Neural progenitor cell (in vitro differentiated cells): ENCODE measurements around the gene KAZN. TPM values are rescaled to one million over a fixed set of nuclear protein-coding genes. Genes with fewer than 3 reads are reported as not detected.

ENCODE experiments used
- DNase-seq: peaks from one replicate; pipeline ENCODE4 v3.0.0-alpha.2; 2016; ENCODE audit warnings: low spot score
- H2AFZ ChIP-seq: fragments of 200-600 bp; sonication (generic); replicated peaks from 2 replicates; pipeline ENCODE4 v1.6.1; 2016; ENCODE audit warnings: antibody characterized with exemption
- H3F3A ChIP-seq: fragments of 200-600 bp; sonication (generic); 2 replicates; pipeline ENCODE4 v1.6.1; 2016; ENCODE audit warnings: antibody characterized with exemption, low read depth
- H3K27ac ChIP-seq: fragments of 200-600 bp; sonication (generic); 2 replicates; pipeline ENCODE4 v1.5.1; 2016; ENCODE audit warnings: mild to moderate bottlenecking
- H3K27me3 ChIP-seq: fragments of 200-600 bp; sonication (generic); 2 replicates; pipeline ENCODE4 v1.6.1; 2016; ENCODE audit warnings: mild to moderate bottlenecking, moderate library complexity
- H3K36me3 ChIP-seq: fragments of 200-600 bp; sonication (generic); 2 replicates; pipeline ENCODE4 v1.5.1; 2016
- H3K4me1 ChIP-seq: fragments of 200-600 bp; sonication (generic); 2 replicates; pipeline ENCODE4 v1.6.1; 2016; ENCODE audit warnings: mixed run types
- H3K4me2 ChIP-seq: fragments of 200-600 bp; sonication (generic); 2 replicates; pipeline ENCODE4 v1.6.1; 2016
- H3K4me3 ChIP-seq: fragments of 200-600 bp; sonication (generic); 2 replicates; pipeline ENCODE4 v1.5.1; 2016
- H3K79me2 ChIP-seq: fragments of 200-600 bp; sonication (generic); 2 replicates; pipeline ENCODE4 v1.6.1; 2016; ENCODE audit warnings: low read depth
- H3K9ac ChIP-seq: fragments of 200-600 bp; sonication (generic); 2 replicates; pipeline ENCODE4 v1.6.1; 2016
- H3K9me3 ChIP-seq: fragments of 200-600 bp; sonication (generic); 2 replicates; pipeline ENCODE4 v1.5.1; 2016; ENCODE audit warnings: low read depth
- H4K20me1 ChIP-seq: fragments of 200-600 bp; sonication (generic); 2 replicates; pipeline ENCODE4 v1.6.1; 2016; ENCODE audit warnings: low read depth
- H3K27ac Mint-ChIP-seq: 3 replicates; pipeline ENCODE4 v1.8.0; 2021; ENCODE audit warnings: mixed read lengths
- H3K27me3 Mint-ChIP-seq: 2 replicates; pipeline ENCODE4 v1.8.0; 2022; ENCODE audit warnings: low read depth, mild to moderate bottlenecking, inconsistent platforms, moderate library complexity, mixed read lengths; ENCODE audit not compliant: insufficient read depth
- H3K36me3 Mint-ChIP-seq: 3 replicates; pipeline ENCODE4 v1.8.0; 2021; ENCODE audit warnings: mixed read lengths
- H3K4me1 Mint-ChIP-seq: 3 replicates; pipeline ENCODE4 v1.8.0; 2021; ENCODE audit warnings: mixed read lengths
- H3K4me3 Mint-ChIP-seq: 3 replicates; pipeline ENCODE4 v1.8.0; 2021; ENCODE audit warnings: mild to moderate bottlenecking, moderate library complexity, mixed read lengths
- H3K9me3 Mint-ChIP-seq: 3 replicates; pipeline ENCODE4 v1.8.0; 2020; ENCODE audit warnings: mixed read lengths
- CTCF ChIP-seq: fragments of 200-600 bp; sonication (generic); IDR thresholded peaks from 2 replicates; pipeline ENCODE4 v1.5.1; 2017; ENCODE audit warnings: antibody characterized with exemption, mild to moderate bottlenecking
- EZH2 ChIP-seq: fragments of 200-600 bp; sonication (generic); IDR thresholded peaks from 2 replicates; pipeline ENCODE4 v1.6.1; 2017; ENCODE audit warnings: antibody characterized with exemption, mild to moderate bottlenecking, moderate library complexity
- EZH2phosphoT487 ChIP-seq: fragments of 200-600 bp; sonication (generic); IDR thresholded peaks from 2 replicates; pipeline ENCODE4 v1.6.1; 2017; ENCODE audit warnings: antibody characterized with exemption
- total RNA-seq: library from RNA; depleted of rRNA; stranded (reverse); fragments of >200 nt; gene quantifications from 2 replicates; pipeline ENCODE4 v1.2.3, GENCODE V29; 2015; ENCODE audit warnings: low replicate concordance

KAZN gene
- total RNA-seq, 1 donor from 2014 or later: 6.1 TPM

GRCh38 chr1:14710331-14710730, 111.8 kb downstream of the KAZN start:
- no peaks in the 10 kb centered on the region for H4K20me1 ChIP-seq
- no peaks in the 10 kb centered on the region for H3K9me3 ChIP-seq
- peaks cover 5% of the 10 kb centered on the region for H3K27me3 Mint-ChIP-seq
- no peak overlapping the region for H3K27ac Mint-ChIP-seq
- H3K4me3 Mint-ChIP-seq: no peak overlapping the region
- H3K27ac ChIP-seq: no peak overlapping the region
- H3K36me3 ChIP-seq: no peaks in the 10 kb centered on the region
- H3K36me3 Mint-ChIP-seq: peaks cover 14% of the 10 kb centered on the region
- H3F3A ChIP-seq: no peaks in the 10 kb centered on the region
- no peak for TF ChIP-seq EZH2
- no peak for TF ChIP-seq CTCF
- TF ChIP-seq EZH2phosphoT487: no peak
- H3K9ac ChIP-seq: no peak overlapping the region
- H3K27me3 ChIP-seq: no peaks in the 10 kb centered on the region
- peaks cover 3% of the 10 kb centered on the region for H3K4me1 ChIP-seq
- no peak for DNase-seq
- no peak overlapping the region for H2AFZ ChIP-seq
- peaks cover 20% of the 10 kb centered on the region for H3K4me1 Mint-ChIP-seq
- H3K79me2 ChIP-seq: no peaks in the 10 kb centered on the region
- H3K9me3 Mint-ChIP-seq: peaks cover 22% of the 10 kb centered on the region
- H3K4me2 ChIP-seq: no peak overlapping the region
- H3K4me3 ChIP-seq: no peak overlapping the region

GRCh38 chr1:14712136-14712535, 113.7 kb downstream of the KAZN start:
- Histone ChIP-seq H3K9ac (no peak overlapping the region), H3K4me2 (no peak overlapping the region), H3K27me3 (no peaks in the 10 kb centered on the region), H3K4me1 (peaks cover 3% of the 10 kb centered on the region), H3K9me3 (no peaks in the 10 kb centered on the region), H3F3A (no peaks in the 10 kb centered on the region), H3K36me3 (no peaks in the 10 kb centered on the region), H3K4me3 (no peak overlapping the region), H2AFZ (no peak overlapping the region), H4K20me1 (peaks cover 3% of the 10 kb centered on the region), H3K79me2 (no peaks in the 10 kb centered on the region), H3K27ac (no peak overlapping the region)
- peaks cover 5% of the 10 kb centered on the region for H3K27me3 Mint-ChIP-seq
- H3K36me3 Mint-ChIP-seq: peaks cover 12% of the 10 kb centered on the region
- no peak overlapping the region for H3K27ac Mint-ChIP-seq
- no peak for DNase-seq
- peaks cover 11% of the 10 kb centered on the region for H3K9me3 Mint-ChIP-seq
- H3K4me1 Mint-ChIP-seq: peaks cover 20% of the 10 kb centered on the region
- no peak for TF ChIP-seq CTCF
- no peak for TF ChIP-seq EZH2phosphoT487
- TF ChIP-seq EZH2: no peak
- H3K4me3 Mint-ChIP-seq: no peak overlapping the region

- peaks cover 18% of the 10 kb centered on the region for H3K4me1 Mint-ChIP-seq
- no peak for DNase-seq
- H3K4me1 ChIP-seq: peaks cover under 1% of the 10 kb centered on the region
- H3K27ac ChIP-seq: no peak overlapping the region
- H3K36me3 ChIP-seq: no peaks in the 10 kb centered on the region
- no peak overlapping the region for H3K27ac Mint-ChIP-seq
- no peak overlapping the region for H3K9ac ChIP-seq
- no peak overlapping the region for H2AFZ ChIP-seq
- no peak overlapping the region for H3K4me3 ChIP-seq
- no peaks in the 10 kb centered on the region for H3K9me3 ChIP-seq
- H3K4me2 ChIP-seq: no peak overlapping the region
- H3K27me3 ChIP-seq: no peaks in the 10 kb centered on the region
- no peaks in the 10 kb centered on the region for H3F3A ChIP-seq
- H3K9me3 Mint-ChIP-seq: peaks cover 4% of the 10 kb centered on the region
- H3K27me3 Mint-ChIP-seq: peaks cover 5% of the 10 kb centered on the region
- peaks cover 13% of the 10 kb centered on the region for H3K36me3 Mint-ChIP-seq
- peaks cover 3% of the 10 kb centered on the region for H4K20me1 ChIP-seq
- no peak overlapping the region for H3K4me3 Mint-ChIP-seq
- no peaks in the 10 kb centered on the region for H3K79me2 ChIP-seq
- no peak for TF ChIP-seq EZH2phosphoT487
- TF ChIP-seq CTCF: no peak
- no peak for TF ChIP-seq EZH2
Measured at GRCh38 chr1:14713077-14713476, 114.6 kb downstream of the KAZN start.
